DOHH2 (cell line): Measurements from ENCODE around the gene DCLK1.

ENCODE experiments used
- H3F3A ChIP-seq: fragments of 200-600 bp; sonication (generic), shearing (Covaris generic); 2 replicates; pipeline ENCODE4 v1.6.0; 2016; ENCODE audit warnings: antibody characterized with exemption, mild to moderate bottlenecking; ENCODE audit not compliant: control insufficient read depth, insufficient read depth
- H3K27ac ChIP-seq: fragments of 200-600 bp; sonication (generic); 2 replicates; pipeline ENCODE4 v1.5.1; 2014; ENCODE audit warnings: low read depth, mild to moderate bottlenecking, low read length, moderate library complexity
- H3K27me3 ChIP-seq: fragments of 200-600 bp; sonication (generic); 2 replicates; pipeline ENCODE4 v1.6.1; 2014; ENCODE audit warnings: mild to moderate bottlenecking, low read length, mixed read lengths; ENCODE audit not compliant: control insufficient read depth
- H3K36me3 ChIP-seq: fragments of 200-600 bp; sonication (generic); 2 replicates; pipeline ENCODE4 v1.6.1; 2014; ENCODE audit warnings: mild to moderate bottlenecking, low read length, moderate library complexity, mixed read lengths; ENCODE audit not compliant: control insufficient read depth
- H3K4me1 ChIP-seq: fragments of 200-600 bp; sonication (generic); 2 replicates; pipeline ENCODE4 v1.6.1; 2014; ENCODE audit warnings: mild to moderate bottlenecking, low read length, mixed read lengths; ENCODE audit not compliant: control insufficient read depth
- H3K4me2 ChIP-seq: fragments of 200-600 bp; sonication (generic); 2 replicates; pipeline ENCODE4 v1.6.0; 2014; ENCODE audit warnings: mild to moderate bottlenecking, low read length, moderate library complexity
- H3K4me3 ChIP-seq: fragments of 200-600 bp; sonication (generic); 2 replicates; pipeline ENCODE4 v1.5.1; 2014; ENCODE audit warnings: mild to moderate bottlenecking, low read length, mixed read lengths
- H3K79me2 ChIP-seq: fragments of 200-600 bp; sonication (generic); 2 replicates; pipeline ENCODE4 v1.6.1; 2014; ENCODE audit warnings: mild to moderate bottlenecking, low read length, mixed read lengths; ENCODE audit not compliant: control insufficient read depth
- H3K9me2 ChIP-seq: fragments of 200-600 bp; sonication (generic); replicated peaks from 2 replicates; pipeline ENCODE4 v1.6.1; 2014; ENCODE audit warnings: mild to moderate bottlenecking, low read length, mixed read lengths; ENCODE audit not compliant: control insufficient read depth
- H3K9me3 ChIP-seq: fragments of 200-600 bp; sonication (generic); 2 replicates; pipeline ENCODE4 v1.6.1; 2014; ENCODE audit warnings: antibody characterized with exemption, low read length, mixed read lengths; ENCODE audit not compliant: control insufficient read depth, insufficient read depth
- H4K20me1 ChIP-seq: fragments of 200-600 bp; sonication (generic); 2 replicates; pipeline ENCODE4 v1.6.0; 2014; ENCODE audit warnings: low read depth, mild to moderate bottlenecking, antibody characterized with exemption, low read length, moderate library complexity; ENCODE audit not compliant: control insufficient read depth, insufficient read depth
- EZH2phosphoT487 ChIP-seq: fragments of 200-600 bp; sonication (generic); IDR thresholded peaks from 2 replicates; pipeline ENCODE4 v1.6.1; 2017; ENCODE audit warnings: borderline replicate concordance, mild to moderate bottlenecking, antibody characterized with exemption, low read length, moderate library complexity, mixed read lengths
- TF ChIP-seq, protein P1 (sequence below): fragments of 200-600 bp; sonication (generic); IDR thresholded peaks from one replicate; pipeline ENCODE4 v1.5.1; 2014; ENCODE audit warnings: antibody characterized with exemption, mild to moderate bottlenecking, low read depth, low read length; ENCODE audit not compliant: poor library complexity, severe bottlenecking

The DCLK1 gene

DNA sequence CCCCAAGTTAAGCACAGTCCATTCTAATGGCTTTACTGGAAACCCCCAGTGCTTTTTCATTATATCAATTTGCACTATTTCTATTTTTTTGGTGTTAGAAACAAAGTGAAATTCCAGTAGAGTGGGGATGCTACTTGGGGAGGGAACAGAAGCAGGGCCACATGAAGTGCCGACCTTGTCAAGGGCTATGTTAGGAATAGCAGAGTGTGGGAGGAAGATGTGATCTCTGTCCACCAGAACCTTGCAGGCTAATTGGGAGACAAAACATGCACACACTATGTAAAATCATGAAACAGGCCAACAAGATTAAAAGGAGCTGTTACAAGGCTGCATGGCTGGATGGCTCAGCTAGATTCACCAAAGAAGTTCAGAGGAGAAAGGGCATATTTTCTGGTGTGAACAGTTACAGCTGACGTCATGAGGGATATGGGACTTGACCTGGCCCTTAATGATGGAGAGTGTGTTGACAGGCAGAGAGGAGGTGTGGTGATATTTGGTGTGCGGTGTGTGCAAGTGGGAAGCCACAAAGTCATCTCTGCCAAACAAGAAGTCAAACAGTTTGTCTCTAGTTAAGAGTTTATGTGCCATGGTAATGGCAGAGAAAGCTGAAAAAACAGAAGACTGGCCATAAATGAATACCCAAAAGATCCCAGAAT, 336.3 kb downstream of the DCLK1 start:
- H3K4me2 ChIP-seq = no peak overlapping the region
- H3K9me2 ChIP-seq = no peaks in the 10 kb centered on the region
- no peaks in the 10 kb centered on the region for H3K27me3 ChIP-seq
- H3F3A ChIP-seq = no peaks in the 10 kb centered on the region
- no peaks in the 10 kb centered on the region for H3K4me1 ChIP-seq
- TF ChIP-seq, protein P1, sequence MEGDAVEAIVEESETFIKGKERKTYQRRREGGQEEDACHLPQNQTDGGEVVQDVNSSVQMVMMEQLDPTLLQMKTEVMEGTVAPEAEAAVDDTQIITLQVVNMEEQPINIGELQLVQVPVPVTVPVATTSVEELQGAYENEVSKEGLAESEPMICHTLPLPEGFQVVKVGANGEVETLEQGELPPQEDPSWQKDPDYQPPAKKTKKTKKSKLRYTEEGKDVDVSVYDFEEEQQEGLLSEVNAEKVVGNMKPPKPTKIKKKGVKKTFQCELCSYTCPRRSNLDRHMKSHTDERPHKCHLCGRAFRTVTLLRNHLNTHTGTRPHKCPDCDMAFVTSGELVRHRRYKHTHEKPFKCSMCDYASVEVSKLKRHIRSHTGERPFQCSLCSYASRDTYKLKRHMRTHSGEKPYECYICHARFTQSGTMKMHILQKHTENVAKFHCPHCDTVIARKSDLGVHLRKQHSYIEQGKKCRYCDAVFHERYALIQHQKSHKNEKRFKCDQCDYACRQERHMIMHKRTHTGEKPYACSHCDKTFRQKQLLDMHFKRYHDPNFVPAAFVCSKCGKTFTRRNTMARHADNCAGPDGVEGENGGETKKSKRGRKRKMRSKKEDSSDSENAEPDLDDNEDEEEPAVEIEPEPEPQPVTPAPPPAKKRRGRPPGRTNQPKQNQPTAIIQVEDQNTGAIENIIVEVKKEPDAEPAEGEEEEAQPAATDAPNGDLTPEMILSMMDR = no peak
- TF ChIP-seq EZH2phosphoT487 = no peak
- H3K79me2 ChIP-seq = no peaks in the 10 kb centered on the region
- H3K9me3 ChIP-seq = no peaks in the 10 kb centered on the region
- H3K36me3 ChIP-seq = no peaks in the 10 kb centered on the region
- no peaks in the 10 kb centered on the region for H4K20me1 ChIP-seq
- no peak overlapping the region for H3K27ac ChIP-seq
- no peak overlapping the region for H3K4me3 ChIP-seq

DNA sequence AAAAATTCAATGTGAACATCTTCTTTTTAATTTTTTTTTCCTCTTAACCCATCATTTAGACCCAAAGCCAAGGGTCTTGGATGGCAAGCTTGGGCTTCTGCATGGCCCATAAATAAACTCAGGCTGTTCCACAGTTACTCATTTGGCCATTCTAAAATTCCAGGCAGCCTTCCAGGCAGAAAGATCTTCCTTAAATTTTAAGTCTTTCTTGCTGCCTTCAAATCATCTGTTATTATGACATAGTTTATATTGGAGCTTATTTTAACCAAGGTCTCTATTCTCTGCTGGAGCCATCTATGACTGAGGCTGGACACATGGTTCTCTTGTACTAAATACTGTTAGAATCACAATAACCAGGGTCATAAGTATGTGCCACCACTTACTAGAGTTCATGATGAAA, 337.4 kb downstream of the DCLK1 start:
- TF ChIP-seq, protein P1 = no peak
- no peak for TF ChIP-seq EZH2phosphoT487
- Histone ChIP-seq H3K36me3 (no peaks in the 10 kb centered on the region), H3K9me2 (no peaks in the 10 kb centered on the region), H3F3A (no peaks in the 10 kb centered on the region), H3K4me1 (no peaks in the 10 kb centered on the region), H3K27me3 (no peaks in the 10 kb centered on the region), H4K20me1 (no peaks in the 10 kb centered on the region), H3K79me2 (no peaks in the 10 kb centered on the region), H3K27ac (no peak overlapping the region), H3K4me2 (no peak overlapping the region), H3K4me3 (no peak overlapping the region), H3K9me3 (no peaks in the 10 kb centered on the region)

DNA sequence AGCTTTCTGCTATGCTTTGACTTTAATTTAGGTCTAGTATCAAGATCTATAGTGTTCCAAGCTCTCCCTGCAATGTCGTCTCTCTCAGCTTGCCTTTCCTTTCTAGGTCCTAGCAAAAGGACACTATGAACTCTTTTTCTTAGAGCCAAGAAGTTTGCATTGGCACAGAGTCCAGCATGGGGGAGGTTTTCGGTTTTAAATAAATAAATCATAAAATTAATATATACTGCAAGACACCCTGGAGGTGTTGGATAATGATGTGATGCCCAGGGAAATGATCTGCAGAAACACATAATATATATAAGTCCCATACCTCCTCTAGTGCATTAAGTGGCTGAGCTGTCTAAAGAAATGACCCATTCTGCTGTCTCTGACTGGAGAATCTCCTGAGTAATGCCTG, 338.3 kb downstream of the DCLK1 start:
- no peaks in the 10 kb centered on the region for H3F3A ChIP-seq
- no peaks in the 10 kb centered on the region for H3K27me3 ChIP-seq
- no peaks in the 10 kb centered on the region for H3K9me3 ChIP-seq
- H3K79me2 ChIP-seq = no peaks in the 10 kb centered on the region
- H3K27ac ChIP-seq = no peak overlapping the region
- H3K36me3 ChIP-seq = no peaks in the 10 kb centered on the region
- H3K9me2 ChIP-seq = no peaks in the 10 kb centered on the region
- TF ChIP-seq, protein P1 = no peak
- H3K4me3 ChIP-seq = no peak overlapping the region
- no peaks in the 10 kb centered on the region for H4K20me1 ChIP-seq
- no peak overlapping the region for H3K4me2 ChIP-seq
- no peaks in the 10 kb centered on the region for H3K4me1 ChIP-seq
